OCI-LY7 (cell line): ENCODE results near the gene USP37. TPM values are rescaled to one million over a fixed set of nuclear protein-coding genes. Genes with fewer than 3 reads are reported as not detected.

Experiments
- BruUV-seq: library from RNA; stranded (reverse); fragments of 400-500 nt; replicated peaks from 2 replicates; lab custom pipeline; 2021; lab: Mats Ljungman, UMichigan
- CTCF ChIA-PET: fragments of 300-600 bp; sonication (Branson Sonifier 250); formaldehyde crosslinking; loops from one replicate; lab custom pipeline; 2022; ENCODE audit warnings: antibody characterized with exemption; ENCODE audit not compliant: unreplicated experiment; lab: Charles Lee
- POLR2A ChIA-PET: fragments of 300-600 bp; sonication (Branson Sonifier 250); formaldehyde crosslinking; loops from one replicate; lab custom pipeline; 2022; ENCODE audit warnings: antibody characterized with exemption; lab: Charles Lee
- DNase-seq: peaks from one replicate; pipeline ENCODE4 v3.0.0-alpha.2; 2015; ENCODE audit warnings: low spot score
- H2AFZ ChIP-seq: fragments of 200-600 bp; sonication (generic), shearing (Covaris generic); 2 replicates; pipeline ENCODE4 v1.6.1; 2014; ENCODE audit warnings: mild to moderate bottlenecking, antibody characterized with exemption, low read length, moderate library complexity
- H3K27ac ChIP-seq: fragments of 200-600 bp; sonication (generic); 2 replicates; pipeline ENCODE4 v1.5.1; 2014; ENCODE audit warnings: mixed run types, low read depth, mild to moderate bottlenecking, moderate library complexity, low read length, inconsistent platforms; ENCODE audit not compliant: poor library complexity, severe bottlenecking
- H3K36me3 ChIP-seq: fragments of 200-600 bp; sonication (generic); 2 replicates; pipeline ENCODE4 v1.6.1; 2014; ENCODE audit warnings: mild to moderate bottlenecking, antibody characterized with exemption, low read length, moderate library complexity, mixed read lengths; ENCODE audit not compliant: insufficient read depth
- H3K4me1 ChIP-seq: fragments of 200-600 bp; sonication (generic); 2 replicates; pipeline ENCODE4 v1.5.1; 2014; ENCODE audit warnings: mild to moderate bottlenecking, low read length; ENCODE audit not compliant: insufficient read depth, poor library complexity, severe bottlenecking
- H3K4me2 ChIP-seq: fragments of 200-600 bp; sonication (generic); 2 replicates; pipeline ENCODE4 v1.6.1; 2014; ENCODE audit warnings: mild to moderate bottlenecking, low read length
- H3K4me3 ChIP-seq: fragments of 200-600 bp; sonication (generic); 2 replicates; pipeline ENCODE4 v1.5.1; 2014; ENCODE audit warnings: mild to moderate bottlenecking, low read depth, low read length; ENCODE audit not compliant: poor library complexity, severe bottlenecking
- H3K79me2 ChIP-seq: fragments of 200-600 bp; sonication (generic); 2 replicates; pipeline ENCODE4 v1.6.1; 2016; ENCODE audit warnings: low read depth, mild to moderate bottlenecking, low read length, moderate library complexity, mixed read lengths; ENCODE audit not compliant: insufficient read depth
- H3K9me2 ChIP-seq: fragments of 200-600 bp; sonication (generic); 2 replicates; pipeline ENCODE4 v1.6.1; 2016; ENCODE audit warnings: mild to moderate bottlenecking, low read length, mixed read lengths; ENCODE audit not compliant: insufficient read depth
- H3K9me3 ChIP-seq: fragments of 200-600 bp; sonication (generic); 2 replicates; pipeline ENCODE4 v1.6.1; 2014; ENCODE audit warnings: mild to moderate bottlenecking, mixed run types, low read length, mixed read lengths
- H4K20me1 ChIP-seq: fragments of 200-600 bp; sonication (generic); 2 replicates; pipeline ENCODE4 v1.6.1; 2014; ENCODE audit warnings: mild to moderate bottlenecking, antibody characterized with exemption, low read length, moderate library complexity, mixed read lengths; ENCODE audit not compliant: insufficient read depth
- EZH2phosphoT487 ChIP-seq: fragments of 200-600 bp; sonication (generic); IDR thresholded peaks from 2 replicates; pipeline ENCODE4 v1.6.1; 2018; ENCODE audit warnings: low read depth, borderline replicate concordance, mild to moderate bottlenecking, mixed run types, antibody characterized with exemption, low read length, moderate library complexity, mixed read lengths
- intact Hi-C: fragments of 100-400 bp; cut with micrococcal nuclease; formaldehyde crosslinking; loops from one replicate; pipeline ENCODE4 v1.10.0; 2022; ENCODE audit not compliant: unreplicated experiment
- total RNA-seq, 2 experiments: library from RNA; depleted of rRNA in 1 of 2; stranded (reverse); fragments of >200 nt in 1 of 2; shearing (Covaris generic) in 1 of 2; gene quantifications; 2 replicates each; pipeline ENCODE4 v1.2.3, GENCODE V29; 2014 to 2022
- TF ChIP-seq, protein P1 (sequence below): fragments of 200-600 bp; sonication (generic); conservative IDR thresholded peaks from 2 replicates; pipeline ENCODE4 v1.5.1; 2014; ENCODE audit warnings: mild to moderate bottlenecking, antibody characterized with exemption, low read length, moderate library complexity, mixed read lengths

Gene USP37
- total RNA-seq, 2 experiments from 2014 or later = 23.3 to 32.4 TPM

DNA sequence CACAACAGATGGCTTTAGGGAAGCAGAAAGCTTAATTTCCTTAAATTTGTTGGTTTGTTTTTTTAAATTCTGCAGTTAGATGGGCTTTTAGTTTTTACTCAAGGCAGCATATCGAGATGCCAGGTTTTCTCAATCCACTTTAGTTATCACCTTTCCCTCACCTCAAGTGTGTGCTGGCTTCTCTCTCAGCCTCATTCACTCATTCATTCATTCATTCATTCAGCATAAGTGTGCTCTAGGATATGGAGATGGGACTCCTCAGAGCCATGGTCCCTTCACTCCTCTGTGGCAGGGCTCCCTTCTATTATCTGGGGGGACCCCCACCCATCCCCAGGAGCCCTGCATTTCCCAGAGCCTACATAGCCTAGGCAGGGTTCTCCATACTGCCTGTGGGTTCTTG is 130.2 kb downstream of the USP37 start:
- Histone ChIP-seq H3K9me3 (no peaks in the 10 kb centered on the region), H3K4me3 (no peak overlapping the region), H4K20me1 (no peaks in the 10 kb centered on the region), H3K4me2 (no peak overlapping the region), H3K79me2 (no peaks in the 10 kb centered on the region), H3K9me2 (no peaks in the 10 kb centered on the region), H3K4me1 (peaks cover 9% of the 10 kb centered on the region), H2AFZ (no peak overlapping the region), H3K27ac (no peak overlapping the region), H3K36me3 (no peaks in the 10 kb centered on the region)
- intact Hi-C loops = loop anchor here (10.0 kb wide), 1 partner anchor 407 kb away; no protein-coding TSS in a partner anchor
- ChIA-PET CTCF (no interaction called here), POLR2A (interaction anchor here (0.8 kb wide), 1 partner anchor 24 kb away, joined by 7 read pairs; no protein-coding TSS in a partner anchor)
- DNase-seq = no peak
- BruUV-seq = no TSS peak
- TF ChIP-seq, protein P1, sequence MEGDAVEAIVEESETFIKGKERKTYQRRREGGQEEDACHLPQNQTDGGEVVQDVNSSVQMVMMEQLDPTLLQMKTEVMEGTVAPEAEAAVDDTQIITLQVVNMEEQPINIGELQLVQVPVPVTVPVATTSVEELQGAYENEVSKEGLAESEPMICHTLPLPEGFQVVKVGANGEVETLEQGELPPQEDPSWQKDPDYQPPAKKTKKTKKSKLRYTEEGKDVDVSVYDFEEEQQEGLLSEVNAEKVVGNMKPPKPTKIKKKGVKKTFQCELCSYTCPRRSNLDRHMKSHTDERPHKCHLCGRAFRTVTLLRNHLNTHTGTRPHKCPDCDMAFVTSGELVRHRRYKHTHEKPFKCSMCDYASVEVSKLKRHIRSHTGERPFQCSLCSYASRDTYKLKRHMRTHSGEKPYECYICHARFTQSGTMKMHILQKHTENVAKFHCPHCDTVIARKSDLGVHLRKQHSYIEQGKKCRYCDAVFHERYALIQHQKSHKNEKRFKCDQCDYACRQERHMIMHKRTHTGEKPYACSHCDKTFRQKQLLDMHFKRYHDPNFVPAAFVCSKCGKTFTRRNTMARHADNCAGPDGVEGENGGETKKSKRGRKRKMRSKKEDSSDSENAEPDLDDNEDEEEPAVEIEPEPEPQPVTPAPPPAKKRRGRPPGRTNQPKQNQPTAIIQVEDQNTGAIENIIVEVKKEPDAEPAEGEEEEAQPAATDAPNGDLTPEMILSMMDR = no peak
- TF ChIP-seq EZH2phosphoT487 = no peak

DNA sequence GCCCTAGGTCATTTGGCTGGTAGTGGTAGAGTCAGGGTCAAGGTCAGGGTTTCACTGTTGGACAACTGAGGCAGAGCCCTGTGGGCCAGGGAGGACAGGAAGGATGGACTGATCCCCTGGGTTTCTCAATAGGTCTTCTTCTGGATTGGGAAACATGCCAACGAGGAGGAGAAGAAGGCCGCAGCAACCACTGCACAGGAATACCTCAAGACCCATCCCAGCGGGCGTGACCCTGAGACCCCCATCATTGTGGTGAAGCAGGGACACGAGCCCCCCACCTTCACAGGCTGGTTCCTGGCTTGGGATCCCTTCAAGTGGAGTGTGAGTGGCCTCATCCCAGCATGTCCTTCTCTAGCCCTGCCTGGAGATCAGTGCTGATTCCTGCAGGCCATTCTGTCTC is 131.2 kb downstream of the USP37 start:
- DNase-seq = no peak
- H3K9me3 ChIP-seq = no peaks in the 10 kb centered on the region
- H3K4me2 ChIP-seq = no peak overlapping the region
- intact Hi-C loops = loop anchor here (10.0 kb wide), 1 partner anchor 408 kb away; no protein-coding TSS in a partner anchor
- no peak overlapping the region for H3K27ac ChIP-seq
- H3K36me3 ChIP-seq = no peaks in the 10 kb centered on the region
- TF ChIP-seq, protein P1 = no peak
- TF ChIP-seq EZH2phosphoT487 = no peak
- no peaks in the 10 kb centered on the region for H3K9me2 ChIP-seq
- no peaks in the 10 kb centered on the region for H3K79me2 ChIP-seq
- H2AFZ ChIP-seq = no peak overlapping the region
- H4K20me1 ChIP-seq = no peaks in the 10 kb centered on the region
- POLR2A ChIA-PET = no interaction called here
- BruUV-seq = no TSS peak
- CTCF ChIA-PET = no interaction called here
- no peak overlapping the region for H3K4me3 ChIP-seq
- H3K4me1 ChIP-seq = peaks cover 9% of the 10 kb centered on the region
